HG03575 (cell line): ENCODE data around the gene CFTR.
A peak's percentile ranks its signal among the peaks of the same experiment; 100 is the strongest.

Experiments used
- ATAC-seq: cut with Tn5 transposase; IDR thresholded peaks from one replicate; pipeline ENCODE4 v1.9.1; 2021; ENCODE audit not compliant: unreplicated experiment, insufficient number of reproducible peaks, low FRiP score; ENCODE audit errors: extremely low read depth

CFTR gene

GRCh38 chr7:117567781-117568180, 88.0 kb downstream of the CFTR start:
- no peak for ATAC-seq

- ATAC-seq = no peak
Observed at GRCh38 chr7:117572856-117573620, 93.2 kb downstream of the CFTR start.

GRCh38 chr7:117581424-117581823, 101.6 kb downstream of the CFTR start:
- ATAC-seq = no peak

- no peak for ATAC-seq
Observed at GRCh38 chr7:117582219-117582704, 102.4 kb downstream of the CFTR start.

GRCh38 chr7:117587931-117588330, 108.1 kb downstream of the CFTR start:
- no peak for ATAC-seq

GRCh38 chr7:117588352-117588794, 108.5 kb downstream of the CFTR start:
- peak; percentile 54 for ATAC-seq

- ATAC-seq = no peak
Observed at GRCh38 chr7:117590191-117590590, 110.4 kb downstream of the CFTR start.

- ATAC-seq = no peak
Observed at GRCh38 chr7:117592011-117592635, 112.3 kb downstream of the CFTR start.

- no peak for ATAC-seq
Observed at GRCh38 chr7:117596134-117596533, 116.3 kb downstream of the CFTR start.

GRCh38 chr7:117597755-117598154, 117.9 kb downstream of the CFTR start:
- ATAC-seq = no peak

- no peak for ATAC-seq
Observed at GRCh38 chr7:117600911-117601310, 121.1 kb downstream of the CFTR start.

GRCh38 chr7:117603627-117604026, 123.8 kb downstream of the CFTR start:
- no peak for ATAC-seq

- ATAC-seq = no peak
Observed at GRCh38 chr7:117605712-117606111, 125.9 kb downstream of the CFTR start.

- ATAC-seq = no peak
Observed at GRCh38 chr7:117606132-117606531, 126.3 kb downstream of the CFTR start.

- ATAC-seq = no peak
Observed at GRCh38 chr7:117610396-117610795, 130.6 kb downstream of the CFTR start.

GRCh38 chr7:117612637-117613036, 132.8 kb downstream of the CFTR start:
- no peak for ATAC-seq

- no peak for ATAC-seq
Observed at GRCh38 chr7:117616694-117617093, 136.9 kb downstream of the CFTR start.

- no peak for ATAC-seq
Observed at GRCh38 chr7:117619681-117620080, 139.9 kb downstream of the CFTR start.

- no peak for ATAC-seq
Observed at GRCh38 chr7:117621075-117621618, 141.3 kb downstream of the CFTR start.

GRCh38 chr7:117623606-117624005, 143.8 kb downstream of the CFTR start:
- no peak for ATAC-seq
